Heart left ventricle (tissue), 16 donors: ENCODE data around the gene GRIN1. TPM values are rescaled to one million over a fixed set of nuclear protein-coding genes. Genes with fewer than 3 reads are reported as not detected.
A peak's percentile ranks its signal among the peaks of the same experiment; 100 is the strongest.

Experiments
- ATAC-seq, 4 donors: fragments of 200-7000 bp; cut with Tn5 transposase; one replicate each; pipeline ENCODE4 v1.9.1; 2020 to 2022; ENCODE audit warnings: moderate library complexity in 4 of 4, mild to moderate bottlenecking in 3 of 4, moderate number of reproducible peaks in 1 of 4
- DNase-seq, 5 donors: peaks; one replicate each; pipeline ENCODE4 v3.0.0-alpha.2; 2020
- H3K27ac ChIP-seq, 12 donors: fragments of 200-600 bp; sonication (generic) in 4 of 12; one replicate each; pipeline versions ENCODE4 v1.5.0 to v1.8.0; 2016 to 2022; ENCODE audit warnings: mild to moderate bottlenecking in 2 of 12
- H3K27me3 ChIP-seq, 9 donors: fragments of 200-600 bp; sonication (generic) in 2 of 9; one replicate each; pipeline versions ENCODE4 v1.5.1 to v1.8.0; 2016 to 2022; ENCODE audit warnings: mild to moderate bottlenecking in 3 of 9
- H3K36me3 ChIP-seq, 9 donors: fragments of 200-600 bp; sonication (generic) in 2 of 9; one replicate each; pipeline versions ENCODE4 v1.5.0 to v1.8.0; 2018 to 2022; ENCODE audit warnings: mild to moderate bottlenecking in 2 of 9
- H3K4me1 ChIP-seq, 12 donors: fragments of 200-600 bp; sonication (generic) in 4 of 12; one replicate each; pipeline versions ENCODE4 v1.5.0 to v1.8.0; 2016 to 2022; ENCODE audit warnings: mild to moderate bottlenecking in 3 of 12
- H3K4me3 ChIP-seq, 12 donors: fragments of 200-600 bp; sonication (generic) in 4 of 12; one replicate each; pipeline versions ENCODE4 v1.5.0 to v1.8.0; 2017 to 2022; ENCODE audit warnings: mild to moderate bottlenecking in 9 of 12, moderate library complexity in 4 of 12
- H3K9me3 ChIP-seq, 12 donors: fragments of 200-600 bp; sonication (generic) in 4 of 12; one replicate each; pipeline versions ENCODE4 v1.5.0 to v1.8.0; 2016 to 2022; ENCODE audit warnings: mild to moderate bottlenecking in 1 of 12
- CTCF ChIP-seq, 12 donors: fragments of 200-600 bp; sonication (generic) in 4 of 12; IDR thresholded peaks; one replicate each; pipeline versions ENCODE4 v1.5.0 to v1.8.0; 2018 to 2022; ENCODE audit warnings: antibody characterized with exemption in 12 of 12, mild to moderate bottlenecking in 5 of 12
- POLR2A ChIP-seq, 2 donors: fragments of 450-650 bp; IDR thresholded peaks; one replicate each; pipeline ENCODE4 v1.6.1; 2017; ENCODE audit warnings: antibody characterized with exemption in 2 of 2, mild to moderate bottlenecking in 2 of 2, moderate library complexity in 2 of 2
- WGBS, 4 donors: extraction: QIAGEN DNeasy Blood & Tissue Kit in 2 of 4; methylation state at CpG; one replicate each; pipeline versions ENCODE4 v1.1.5 to v1.1.7; 2013 to 2018; 5-methylcytosine and 5-hydroxymethylcytosine counted together
- intact Hi-C, 10 donors: fragments of 100-400 bp; cut with DNase I; formaldehyde crosslinking; loops; one replicate each; pipeline versions ENCODE4 v1.11.1 to v1.14.2; 2022
- polyA plus RNA-seq, 2 donors: library from polyadenylated mRNA; stranded (reverse); fragments of 200-250 nt; gene quantifications; one replicate each; pipeline ENCODE4 v1.2.3, GENCODE V29; 2013
- total RNA-seq, 9 donors: library from RNA; depleted of rRNA in 2 of 9; stranded (reverse); fragments of >200 nt in 2 of 9; fragmentation: NEBNext Ultra II Directional in 3 of 9; extraction: Animal tissue kit (Norgen Biotek cat#: 25700) in 3 of 9; gene quantifications; one replicate each; pipeline versions ENCODE4 v1.1.0 to v1.2.4, GENCODE V29; 2016 to 2023
- donor health status: ischemic (EF 13 %, LVEDD 7.1; RV severe dilation, severe dysfunction).
- donor health status: healthy with polysubstance abuse.
- donor health status: DM: no; HTN: yes; CAD: no.
- donor health status: DM: no; HTN: no; CAD: no.
- donor health status: ischemic (EF 25% LVEDD 6.9; RV normal size, moderate dysfunction).
- donor health status: ischemic (EF 25% LVEDD 5.7; RV mildly dilated, moderate dysfunction).
- donor health status: healthy.
- donor health status: DM: yes; HTN: yes; CAD: no.
- donor health status: ischemic (EF 35%, LVEDD 5.7; RV mildly dilated, moderate dysfunction).
- donor health status: nonischemic (EF 11% LVEDD 7.7; RV severe dilation, severe dysfunction).
- donor health status: DM: yes; HTN: yes; CAD: no.
- donor health status: PGD.
- donor health status: ischemic (EF 29% LVEDD 5.4; RV normal size, mild dysfunction).
- donor health status: nonischemic (EF 23%, LVEDD 6.1; RV moderate dilation, normal function).

Gene GRIN1
- total and polyA plus RNA-seq, 11 donors = 0.10 TPM; not detected in 10

GRCh38 chr9:137143459-137143858 is 4.5 kb downstream of the GRIN1 start:
- intact Hi-C loops = loop anchor here in 1 of 10 donors (10.0 kb wide), 1 partner anchor 361 kb away; no protein-coding TSS in a partner anchor
- H3K36me3 ChIP-seq = no peaks in the 10 kb centered on the region
- H3K9me3 ChIP-seq = no peaks in the 10 kb centered on the region
- H3K27ac ChIP-seq = no peak overlapping the region
- WGBS, 4 donors = 52 to 65% (median 53%) methylated on average over 4 of the region's 4 CpGs; no CpG with 5 or more reads in 1 of the 4 donors
- no peak for TF ChIP-seq CTCF (IDR thresholded peaks at IDR 0.05)
- no peak for TF ChIP-seq POLR2A (IDR thresholded peaks at IDR 0.05)
- H3K4me1 ChIP-seq = peaks cover 0 to 11% (median 1%) of the 10 kb centered on the region in 12 donors
- no peak overlapping the region for H3K4me3 ChIP-seq
- DNase-seq (peak in 1 of 5 donors; percentile 10), ATAC-seq (no peak)
- H3K27me3 ChIP-seq = peaks cover 12 to 87% (median 53%) of the 10 kb centered on the region in 9 donors

GRCh38 chr9:137145731-137146526 is 7.0 kb downstream of the GRIN1 start:
- peak in 1 of 5 donors; percentile 41 for DNase-seq
- Histone ChIP-seq H3K27me3 (peaks cover 12 to 74% (median 38%) of the 10 kb centered on the region in 9 donors), H3K27ac (no peak overlapping the region), H3K9me3 (no peaks in the 10 kb centered on the region), H3K4me3 (no peak overlapping the region), H3K4me1 (no peaks in the 10 kb centered on the region), H3K36me3 (no peaks in the 10 kb centered on the region)
- 50 to 59% (median 52%) methylated on average over 25 to 49 of the region's 49 CpGs for WGBS, 4 donors
- intact Hi-C loops = loop anchor here in 1 of 10 donors (10.0 kb wide), 1 partner anchor 359 kb away; no protein-coding TSS in a partner anchor
- ATAC-seq = no peak
- TF ChIP-seq POLR2A (IDR thresholded peaks at IDR 0.05) (no peak), CTCF (IDR thresholded peaks at IDR 0.05) (no peak)

GRCh38 chr9:137146527-137146918 is 7.6 kb downstream of the GRIN1 start:
- H3K4me3 ChIP-seq = no peak overlapping the region
- 57 to 66% (median 61%) methylated on average over 7 to 9 of the region's 9 CpGs for WGBS, 4 donors
- no peaks in the 10 kb centered on the region for H3K9me3 ChIP-seq
- no peaks in the 10 kb centered on the region for H3K36me3 ChIP-seq
- no peak overlapping the region for H3K27ac ChIP-seq
- peaks cover 12 to 68% (median 32%) of the 10 kb centered on the region in 9 donors for H3K27me3 ChIP-seq
- intact Hi-C loops = loop anchor here in 1 of 10 donors (10.0 kb wide), 1 partner anchor 358 kb away; no protein-coding TSS in a partner anchor
- DNase-seq (peak in 1 of 5 donors; percentile 49), ATAC-seq (no peak)
- no peaks in the 10 kb centered on the region for H3K4me1 ChIP-seq
- no peak for TF ChIP-seq POLR2A (IDR thresholded peaks at IDR 0.05)
- TF ChIP-seq CTCF (IDR thresholded peaks at IDR 0.05) = no peak

- peak in 1 of 5 donors; percentile 28 for DNase-seq
- WGBS, 4 donors = 83 to 87% (median 86%) methylated on average over 26 of the region's 26 CpGs
- no peak for ATAC-seq
- H3K4me3 ChIP-seq = no peak overlapping the region
- TF ChIP-seq CTCF (IDR thresholded peaks at IDR 0.05) = no peak
- no peak for TF ChIP-seq POLR2A (IDR thresholded peaks at IDR 0.05)
- H3K9me3 ChIP-seq = no peaks in the 10 kb centered on the region
- peaks cover 9 to 61% (median 25%) of the 10 kb centered on the region in 9 donors for H3K27me3 ChIP-seq
- H3K4me1 ChIP-seq = no peaks in the 10 kb centered on the region
- H3K27ac ChIP-seq = no peak overlapping the region
- no peaks in the 10 kb centered on the region for H3K36me3 ChIP-seq
- intact Hi-C loops = loop anchor here in 1 of 10 donors (10.0 kb wide), 1 partner anchor 358 kb away; no protein-coding TSS in a partner anchor
Observed at GRCh38 chr9:137147091-137147792, 8.3 kb downstream of the GRIN1 start.
